Measurements from ENCODE around the gene SETBP1.

DNA sequence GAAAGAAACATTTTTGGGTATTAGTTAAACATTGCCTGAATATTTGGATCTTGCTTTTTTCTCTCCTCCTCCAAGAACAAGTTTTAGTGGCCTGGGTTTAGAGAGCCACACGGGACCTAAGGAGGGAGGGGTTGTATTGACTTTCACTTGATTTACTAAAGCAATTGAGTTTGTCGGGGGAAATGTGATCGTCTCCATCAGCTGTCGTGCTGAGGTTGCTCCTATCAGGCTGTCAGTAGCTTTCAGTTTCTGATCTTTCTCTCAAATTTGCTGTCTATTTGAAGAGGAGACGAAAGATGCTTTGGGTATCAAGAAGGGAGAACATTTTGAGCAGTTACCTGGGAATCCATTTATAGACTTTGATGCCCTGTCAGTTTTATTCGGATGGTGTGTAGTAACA lies 106.0 kb downstream of the SETBP1 start:
- TF ChIP-seq, protein P1, sequence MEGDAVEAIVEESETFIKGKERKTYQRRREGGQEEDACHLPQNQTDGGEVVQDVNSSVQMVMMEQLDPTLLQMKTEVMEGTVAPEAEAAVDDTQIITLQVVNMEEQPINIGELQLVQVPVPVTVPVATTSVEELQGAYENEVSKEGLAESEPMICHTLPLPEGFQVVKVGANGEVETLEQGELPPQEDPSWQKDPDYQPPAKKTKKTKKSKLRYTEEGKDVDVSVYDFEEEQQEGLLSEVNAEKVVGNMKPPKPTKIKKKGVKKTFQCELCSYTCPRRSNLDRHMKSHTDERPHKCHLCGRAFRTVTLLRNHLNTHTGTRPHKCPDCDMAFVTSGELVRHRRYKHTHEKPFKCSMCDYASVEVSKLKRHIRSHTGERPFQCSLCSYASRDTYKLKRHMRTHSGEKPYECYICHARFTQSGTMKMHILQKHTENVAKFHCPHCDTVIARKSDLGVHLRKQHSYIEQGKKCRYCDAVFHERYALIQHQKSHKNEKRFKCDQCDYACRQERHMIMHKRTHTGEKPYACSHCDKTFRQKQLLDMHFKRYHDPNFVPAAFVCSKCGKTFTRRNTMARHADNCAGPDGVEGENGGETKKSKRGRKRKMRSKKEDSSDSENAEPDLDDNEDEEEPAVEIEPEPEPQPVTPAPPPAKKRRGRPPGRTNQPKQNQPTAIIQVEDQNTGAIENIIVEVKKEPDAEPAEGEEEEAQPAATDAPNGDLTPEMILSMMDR (tag by site-specific recombination; IDR thresholded peaks at IDR 0.05), result no peak
- TF ChIP-seq ZNF146 (tag by site-specific recombination; IDR thresholded peaks at IDR 0.05) (no peak), MYNN (tag by site-specific recombination; IDR thresholded peaks at IDR 0.05; ENCODE audit: borderline replicate concordance) (no peak), REPIN1 (tag by site-specific recombination; IDR thresholded peaks at IDR 0.05; ENCODE audit: low read depth) (no peak)
- TF ChIP-seq, protein P2, sequence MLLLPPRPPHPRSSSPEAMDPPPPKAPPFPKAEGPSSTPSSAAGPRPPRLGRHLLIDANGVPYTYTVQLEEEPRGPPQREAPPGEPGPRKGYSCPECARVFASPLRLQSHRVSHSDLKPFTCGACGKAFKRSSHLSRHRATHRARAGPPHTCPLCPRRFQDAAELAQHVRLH (tag by site-specific recombination; IDR thresholded peaks at IDR 0.05), result no peak
